Measurements from ENCODE around the gene ATP10A.

DNA sequence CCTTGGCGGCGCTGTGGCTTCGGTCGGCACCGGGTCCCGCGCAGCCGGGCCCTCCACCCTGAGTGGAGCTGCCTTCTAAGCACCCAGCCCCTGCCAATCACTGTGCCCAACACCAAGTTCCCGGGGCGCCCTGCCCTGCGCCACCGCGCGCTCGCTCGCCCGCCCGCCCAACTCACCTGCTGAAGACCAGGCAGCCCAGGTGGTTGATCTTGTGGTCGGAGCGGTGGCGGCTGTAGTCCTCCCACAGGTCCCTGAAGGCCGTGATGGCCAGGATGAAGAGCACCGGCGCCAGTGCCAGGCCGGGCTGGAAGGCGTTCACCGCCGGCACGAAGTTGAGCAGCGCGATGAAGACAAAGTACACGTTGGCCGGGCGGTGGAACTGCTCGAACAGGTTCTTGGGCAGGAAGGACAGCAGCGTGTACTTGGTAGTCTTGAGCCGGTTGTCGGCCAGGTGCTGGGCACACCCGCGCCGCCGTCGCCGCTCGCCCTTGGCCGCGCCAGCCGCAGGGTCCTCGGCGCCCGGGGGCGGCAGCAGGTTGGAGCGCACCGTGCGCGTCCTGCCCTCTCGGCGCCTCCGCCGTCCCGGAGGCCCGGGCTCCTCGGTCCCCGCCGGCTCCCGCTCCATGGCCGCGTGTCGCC lies 536 bp downstream of the ATP10A start:
- TF ChIP-seq, protein P1, sequence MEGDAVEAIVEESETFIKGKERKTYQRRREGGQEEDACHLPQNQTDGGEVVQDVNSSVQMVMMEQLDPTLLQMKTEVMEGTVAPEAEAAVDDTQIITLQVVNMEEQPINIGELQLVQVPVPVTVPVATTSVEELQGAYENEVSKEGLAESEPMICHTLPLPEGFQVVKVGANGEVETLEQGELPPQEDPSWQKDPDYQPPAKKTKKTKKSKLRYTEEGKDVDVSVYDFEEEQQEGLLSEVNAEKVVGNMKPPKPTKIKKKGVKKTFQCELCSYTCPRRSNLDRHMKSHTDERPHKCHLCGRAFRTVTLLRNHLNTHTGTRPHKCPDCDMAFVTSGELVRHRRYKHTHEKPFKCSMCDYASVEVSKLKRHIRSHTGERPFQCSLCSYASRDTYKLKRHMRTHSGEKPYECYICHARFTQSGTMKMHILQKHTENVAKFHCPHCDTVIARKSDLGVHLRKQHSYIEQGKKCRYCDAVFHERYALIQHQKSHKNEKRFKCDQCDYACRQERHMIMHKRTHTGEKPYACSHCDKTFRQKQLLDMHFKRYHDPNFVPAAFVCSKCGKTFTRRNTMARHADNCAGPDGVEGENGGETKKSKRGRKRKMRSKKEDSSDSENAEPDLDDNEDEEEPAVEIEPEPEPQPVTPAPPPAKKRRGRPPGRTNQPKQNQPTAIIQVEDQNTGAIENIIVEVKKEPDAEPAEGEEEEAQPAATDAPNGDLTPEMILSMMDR (conservative IDR thresholded peaks at IDR 0.05) = no peak
- TF ChIP-seq ZFX (IDR thresholded peaks at IDR 0.05) = no peak
